HG02763 (cell line): ENCODE data around the gene HMGB1.
A peak's percentile ranks its signal among the peaks of the same experiment; 100 is the strongest.

Experiments used
- ATAC-seq: cut with Tn5 transposase; IDR thresholded peaks from one replicate; pipeline ENCODE4 v1.9.1; 2021; ENCODE audit warnings: mild to moderate bottlenecking, moderate library complexity; ENCODE audit not compliant: unreplicated experiment

The HMGB1 gene

DNA sequence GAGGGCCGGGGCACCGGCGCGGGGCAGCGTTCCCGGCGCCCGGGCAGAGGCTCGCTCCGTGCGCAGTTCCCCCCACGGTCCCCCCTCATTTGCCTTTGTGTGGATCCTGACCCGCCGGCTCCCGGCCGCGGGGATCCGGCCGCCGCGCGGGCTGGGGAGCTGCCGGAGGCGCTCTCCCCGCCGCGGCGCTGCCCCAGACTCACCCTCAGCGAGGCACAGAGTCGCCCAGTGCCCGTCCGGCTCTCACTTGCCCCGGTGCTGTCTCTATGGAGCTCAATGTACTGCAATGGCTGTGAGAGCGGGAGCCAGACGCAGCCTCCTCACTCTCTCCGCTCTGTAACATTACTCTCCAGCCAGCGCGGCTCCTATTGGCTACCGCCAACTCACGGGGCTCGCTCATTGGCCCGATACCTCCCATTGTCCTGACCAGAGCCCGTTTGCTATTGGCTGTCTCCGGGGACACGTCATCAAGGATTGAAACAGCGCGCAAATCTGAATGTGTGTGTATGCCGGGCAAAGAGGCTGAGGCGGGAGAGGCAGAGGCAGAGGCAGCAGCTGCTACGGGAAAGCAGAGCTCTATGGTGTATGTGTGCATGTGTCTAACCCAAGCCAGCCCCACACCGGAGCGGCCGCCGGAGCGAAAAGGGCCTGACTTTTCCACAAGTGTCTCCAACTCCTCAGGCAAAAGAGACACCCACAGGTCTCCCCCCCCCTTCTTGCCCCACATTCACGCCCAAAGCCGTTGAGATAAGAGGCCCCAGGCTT, at the start of gene HMGB1:
TSS of gene HMGB1 (minus strand) at position 344 of the 765 bp plus-strand sequence. CDS start 2,256 bp downstream, outside the sequence.
- peak; percentile 84 for ATAC-seq

DNA sequence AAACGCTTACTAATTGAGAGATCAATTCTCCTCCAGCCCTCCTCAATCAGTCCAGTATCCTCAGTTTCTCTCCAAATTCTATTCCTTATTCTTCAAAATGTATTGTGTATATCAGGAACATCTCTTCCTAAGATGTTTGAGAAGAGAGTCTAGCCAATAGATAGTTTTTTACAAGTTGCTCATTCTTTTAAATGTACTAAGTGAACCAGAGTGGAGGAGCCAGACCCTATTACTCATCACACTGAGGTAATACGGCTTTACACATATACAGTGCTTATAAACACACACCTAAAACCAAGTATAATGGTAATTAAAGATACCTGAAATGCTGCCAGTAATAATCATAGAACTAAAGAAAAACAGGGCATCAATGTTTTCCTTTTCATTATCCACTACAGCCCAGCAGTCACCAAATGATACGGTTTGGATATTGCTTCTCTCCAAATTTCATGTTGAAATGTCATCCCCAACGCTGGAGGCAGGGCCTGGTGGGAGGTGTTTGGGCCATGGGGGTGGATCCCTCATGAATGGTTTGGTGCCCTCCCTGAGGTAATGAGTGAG, 45.2 kb upstream of the HMGB1 start:
- ATAC-seq, result no peak

DNA sequence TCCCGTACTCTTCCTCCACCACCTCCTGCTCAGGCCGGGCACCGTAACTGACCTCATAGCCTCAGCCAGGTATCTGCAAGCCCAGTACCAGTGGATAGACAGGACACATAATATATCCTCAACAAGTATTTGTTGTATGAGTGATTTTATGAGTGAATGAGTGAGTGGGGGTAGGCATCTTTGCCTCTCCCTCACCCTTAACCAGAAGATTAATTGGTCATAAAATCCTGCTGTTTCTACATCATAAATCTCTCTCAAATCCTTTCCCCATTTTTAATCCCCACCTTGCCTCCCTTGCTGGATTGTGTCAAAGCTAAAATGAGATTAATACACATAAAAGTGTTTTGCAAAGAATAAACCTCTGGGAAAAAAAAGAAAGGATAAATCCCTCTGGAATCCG, 44.4 kb upstream of the HMGB1 start:
- no peak for ATAC-seq

DNA sequence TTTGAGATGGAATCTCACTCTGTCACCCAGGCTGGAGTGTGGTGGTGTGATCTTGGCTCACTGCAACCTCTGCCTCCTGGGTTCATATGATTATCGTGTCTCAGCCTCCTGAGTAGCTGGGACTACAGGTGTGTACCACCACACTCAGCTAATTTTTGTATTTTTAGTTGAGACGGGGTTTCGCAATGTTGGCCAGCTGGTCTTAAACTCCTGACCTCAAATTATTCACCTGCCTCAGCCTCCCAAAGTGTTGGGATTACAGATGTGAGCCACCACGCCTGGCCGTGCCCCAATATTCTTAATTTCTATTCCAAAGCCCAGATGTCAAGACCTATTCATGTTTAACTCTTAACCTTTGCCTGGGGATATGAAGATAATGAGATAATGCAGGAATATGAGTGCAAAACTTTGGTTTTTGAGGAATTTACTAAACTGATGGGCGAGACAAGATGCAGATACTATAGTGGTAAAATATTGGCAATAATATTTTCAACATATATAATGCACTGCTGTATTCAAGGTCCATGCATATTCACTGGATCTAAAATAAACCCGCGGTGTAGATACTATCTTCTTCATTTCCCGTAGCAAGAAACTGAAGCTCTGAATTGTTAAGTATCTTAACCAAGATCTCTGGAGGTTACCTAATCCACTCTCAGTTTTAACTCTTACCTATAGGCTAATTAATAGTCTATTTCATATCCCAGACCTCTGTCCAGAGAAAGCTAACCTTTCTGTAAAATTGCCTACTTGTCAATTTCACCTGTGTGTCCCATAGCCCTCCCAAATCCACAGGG, 43.7 kb upstream of the HMGB1 start:
- ATAC-seq, result no peak

DNA sequence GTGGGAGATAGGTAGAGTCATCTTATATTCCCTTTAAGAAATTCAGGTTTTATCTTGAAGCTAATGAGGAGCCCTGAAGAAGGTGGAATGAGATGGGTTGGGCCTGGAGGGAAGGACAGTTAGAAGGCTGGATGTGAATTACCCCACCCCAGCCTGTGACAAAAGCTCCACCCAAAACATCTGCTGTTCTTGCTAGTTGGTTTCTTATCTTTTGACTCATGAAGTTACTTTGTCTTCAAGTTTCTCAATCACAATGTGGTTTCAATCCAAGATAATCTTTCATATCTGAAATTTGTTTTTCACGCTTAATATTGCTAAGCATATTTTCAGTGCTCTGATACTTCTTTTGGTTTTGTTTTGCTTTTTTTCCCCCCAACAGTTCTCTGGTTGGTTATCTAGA, 38.3 kb upstream of the HMGB1 start:
- ATAC-seq, result peak; percentile 58

DNA sequence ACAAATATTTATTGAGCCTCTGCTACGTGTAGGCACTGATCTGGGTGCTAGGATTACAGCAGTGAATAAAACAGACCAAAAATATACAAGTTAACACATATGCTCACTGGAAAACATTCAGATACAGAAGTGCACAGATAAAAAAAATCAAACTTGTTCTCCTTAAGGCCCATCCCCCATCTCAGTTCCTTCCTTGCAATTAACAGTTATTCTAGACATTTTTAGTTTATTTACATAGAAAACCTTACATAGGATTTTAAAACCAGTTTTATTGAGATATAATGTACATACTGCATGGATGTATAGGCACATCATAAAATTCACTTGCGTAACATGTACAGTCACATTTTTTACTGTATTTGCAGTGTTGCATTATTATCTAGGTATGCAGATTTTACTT, 36.5 kb upstream of the HMGB1 start:
- ATAC-seq, result no peak

DNA sequence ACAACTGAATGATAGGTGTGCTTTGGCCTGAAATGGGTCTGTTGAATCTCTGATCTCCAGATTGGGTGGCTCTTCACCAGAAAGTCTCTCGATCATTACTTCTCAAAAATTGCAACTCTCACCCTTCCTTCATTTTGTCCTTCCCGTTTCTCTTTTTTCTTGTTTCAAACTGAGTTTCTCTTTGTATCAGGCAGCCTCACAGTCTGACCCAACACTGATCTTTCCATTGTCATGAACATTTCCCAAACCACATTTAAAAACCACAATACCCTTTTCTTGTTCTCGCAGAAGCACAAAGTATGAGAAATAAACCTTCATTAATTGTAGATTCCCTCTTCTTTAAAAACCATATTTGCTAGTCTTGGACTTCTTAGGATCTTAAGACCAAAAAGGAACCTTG, 33.6 kb upstream of the HMGB1 start:
- ATAC-seq, result no peak

DNA sequence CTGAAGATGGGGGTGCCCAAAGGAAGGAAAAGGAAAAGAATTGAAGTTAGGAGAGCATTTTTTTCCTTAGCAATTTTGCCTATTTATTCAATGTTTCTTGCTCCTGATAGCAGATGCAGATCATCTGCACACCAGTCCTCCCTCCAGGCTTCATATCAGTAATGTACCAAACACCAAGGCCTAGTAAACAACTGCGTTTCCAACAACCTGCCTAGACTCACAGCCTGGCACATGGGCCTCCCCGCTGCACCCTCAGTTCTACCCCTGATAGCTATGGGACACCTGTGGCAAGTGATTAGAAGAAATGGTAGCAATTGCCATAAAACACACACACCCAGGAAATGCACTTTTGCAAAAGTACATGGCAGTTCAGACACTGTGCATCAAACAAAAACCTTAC, 30.4 kb upstream of the HMGB1 start:
- no peak for ATAC-seq

DNA sequence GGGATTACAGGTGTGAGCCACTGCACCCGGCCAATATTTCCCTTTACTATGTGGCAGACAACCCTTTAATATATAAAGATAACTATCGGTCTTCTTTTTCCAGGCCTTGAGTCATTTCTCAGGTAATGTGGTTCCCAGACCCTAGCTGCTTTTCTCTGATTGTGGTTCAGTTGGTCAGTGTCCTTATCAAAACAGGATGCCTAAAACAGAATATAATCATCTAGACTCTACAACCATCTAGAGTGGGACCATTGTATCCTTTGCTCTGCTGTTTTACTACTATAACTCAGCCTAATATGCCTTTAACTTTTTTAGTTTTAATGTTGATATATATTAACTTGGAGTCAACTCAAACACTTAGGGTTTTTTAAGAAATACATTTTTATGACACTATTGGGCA, 30.0 kb upstream of the HMGB1 start:
- ATAC-seq, result no peak

DNA sequence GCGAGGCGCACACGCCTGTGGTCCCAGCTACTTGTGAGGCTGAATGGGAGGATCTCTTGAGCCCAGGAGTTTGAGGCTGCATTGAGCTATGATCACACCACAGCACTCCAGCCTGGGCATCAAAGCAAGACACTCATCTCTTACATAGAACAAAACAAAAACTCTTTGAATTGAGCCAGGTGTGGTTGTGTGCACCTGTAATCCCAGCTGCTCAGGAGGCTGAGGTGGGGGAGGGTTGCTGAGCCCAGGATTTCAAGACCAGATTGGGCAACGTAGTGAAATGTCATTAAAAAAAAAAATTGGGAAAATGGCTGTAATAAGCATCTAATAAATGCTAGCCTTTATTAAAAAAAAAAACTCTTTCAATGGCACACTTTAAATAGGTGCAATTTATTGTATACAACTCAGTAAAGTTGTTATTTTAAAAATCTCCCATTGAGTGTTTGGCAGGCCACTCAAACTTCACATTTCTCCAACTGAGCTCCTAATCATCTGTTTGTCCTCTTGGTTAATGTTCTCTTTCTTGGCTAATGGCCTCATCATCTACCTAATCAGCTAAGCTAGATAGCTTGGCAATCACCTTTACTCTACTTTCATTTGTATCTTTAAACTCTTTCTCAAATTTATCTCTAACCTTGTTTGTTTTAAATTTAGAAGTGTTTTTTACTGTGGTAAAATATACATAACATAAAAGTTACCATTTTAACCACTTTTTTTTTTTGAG, 28.1 kb upstream of the HMGB1 start:
- no peak for ATAC-seq

DNA sequence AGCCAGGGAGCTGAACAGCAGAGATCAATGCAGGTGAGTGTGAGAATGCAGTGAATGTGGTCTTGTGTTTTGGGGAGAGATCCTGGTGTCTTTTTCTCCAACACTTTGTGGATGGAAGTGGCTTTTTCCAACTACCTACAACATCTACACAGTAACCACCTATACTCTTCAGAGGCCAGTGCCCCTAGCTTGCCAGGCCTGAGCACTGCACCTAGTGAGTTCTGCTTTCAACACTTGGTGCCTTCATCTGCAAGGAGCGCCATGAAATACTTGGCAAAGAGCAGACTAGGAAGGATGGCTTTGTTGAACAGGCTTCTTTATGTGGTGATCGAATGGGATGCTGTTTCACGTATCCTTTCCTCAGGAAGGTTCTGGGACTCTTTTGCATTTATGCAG, 21.3 kb upstream of the HMGB1 start:
- no peak for ATAC-seq

DNA sequence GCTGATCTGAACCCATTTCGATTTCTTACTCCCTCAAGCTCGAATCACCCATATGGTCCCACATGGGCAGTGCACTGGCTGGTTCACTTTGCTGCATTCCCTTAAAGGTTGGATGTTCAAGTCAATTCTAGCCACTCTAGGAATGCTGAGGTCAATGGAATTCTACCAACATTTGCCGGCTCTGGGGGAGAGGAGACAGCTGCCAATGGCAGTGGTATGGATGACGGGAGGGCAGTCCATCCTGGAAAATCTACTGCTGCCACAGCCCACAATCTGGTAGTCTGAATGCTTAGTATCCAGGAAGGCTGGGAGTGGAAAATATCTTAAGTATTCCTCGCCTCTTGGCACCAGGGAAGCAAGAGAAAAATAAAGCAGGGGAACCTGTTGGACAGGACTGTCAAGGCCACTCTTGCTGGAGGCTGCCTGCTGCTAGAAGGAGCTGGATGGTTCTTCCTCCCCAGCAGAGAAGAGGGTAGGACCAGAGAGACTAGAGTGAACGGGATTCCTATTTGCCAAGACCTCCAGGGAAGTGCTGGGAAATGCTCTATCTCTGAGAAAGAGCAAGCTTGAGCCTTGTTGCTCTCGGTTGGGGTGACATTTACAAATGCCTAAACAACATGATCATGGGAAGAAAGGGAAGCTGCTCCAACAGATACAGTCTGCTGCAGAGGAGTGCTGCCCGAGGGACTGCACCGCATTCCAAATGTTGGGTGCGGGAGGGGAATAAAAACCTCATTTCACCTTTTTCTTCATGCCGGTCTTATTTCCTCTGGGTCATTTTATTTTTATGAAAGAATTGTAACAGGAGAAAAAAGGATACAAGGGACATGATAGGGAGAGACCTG, 20.7 kb upstream of the HMGB1 start:
- ATAC-seq, result no peak

DNA sequence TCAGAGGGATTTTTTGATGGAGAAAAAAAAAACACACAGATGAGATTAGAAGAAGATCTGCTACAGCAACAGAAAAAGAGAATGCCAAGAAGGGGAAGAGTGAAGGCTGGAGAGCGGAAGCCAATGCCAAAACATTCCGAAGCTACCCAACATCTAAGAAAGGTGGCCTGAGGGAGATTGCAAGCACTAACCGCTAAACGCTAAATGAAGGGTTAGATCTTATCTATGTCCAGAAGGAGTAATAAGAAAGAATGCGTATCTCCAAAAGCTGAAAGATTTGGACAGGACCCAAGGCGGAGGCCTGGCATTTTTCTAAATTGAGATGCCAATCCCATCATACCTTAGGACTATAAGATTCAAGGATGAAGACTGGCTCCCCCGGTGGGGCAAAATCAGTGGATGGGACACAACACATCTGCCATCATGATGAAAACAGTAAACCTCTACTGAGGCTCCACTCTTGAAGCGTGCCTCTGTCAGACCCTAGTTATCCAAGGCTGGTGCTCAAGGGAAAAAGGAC, 15.6 kb upstream of the HMGB1 start:
- no peak for ATAC-seq

DNA sequence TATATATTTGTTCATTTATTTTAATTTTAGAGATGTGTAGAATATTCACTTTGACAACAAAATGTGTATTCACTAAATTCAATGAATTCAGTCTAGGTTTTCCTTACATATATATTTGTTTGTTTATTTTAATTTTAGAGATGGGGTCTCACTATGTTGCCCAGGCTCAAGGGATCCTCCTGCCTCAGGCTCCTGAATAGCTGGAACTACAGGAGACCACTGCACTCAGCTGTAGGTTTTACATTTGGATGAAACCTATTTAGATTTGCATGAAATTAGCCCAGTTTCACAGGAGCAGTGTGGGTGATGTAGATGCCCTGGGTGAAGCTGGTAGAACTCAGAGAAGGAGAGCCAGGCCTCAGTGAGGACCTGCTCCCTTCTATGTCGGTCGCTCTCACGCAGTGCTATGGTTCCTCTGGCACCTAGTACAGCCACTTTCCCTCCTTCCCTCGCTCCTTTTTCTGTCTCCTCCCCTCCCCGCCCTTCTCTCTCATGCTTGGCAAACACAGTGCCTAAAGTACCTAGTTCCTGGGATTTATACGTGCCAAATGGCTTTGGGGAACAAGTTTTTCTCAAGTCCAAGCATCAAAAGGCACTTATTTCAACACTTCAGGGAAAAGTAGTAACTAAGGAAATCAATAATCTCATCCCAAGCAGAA, 14.7 kb upstream of the HMGB1 start:
- no peak for ATAC-seq

DNA sequence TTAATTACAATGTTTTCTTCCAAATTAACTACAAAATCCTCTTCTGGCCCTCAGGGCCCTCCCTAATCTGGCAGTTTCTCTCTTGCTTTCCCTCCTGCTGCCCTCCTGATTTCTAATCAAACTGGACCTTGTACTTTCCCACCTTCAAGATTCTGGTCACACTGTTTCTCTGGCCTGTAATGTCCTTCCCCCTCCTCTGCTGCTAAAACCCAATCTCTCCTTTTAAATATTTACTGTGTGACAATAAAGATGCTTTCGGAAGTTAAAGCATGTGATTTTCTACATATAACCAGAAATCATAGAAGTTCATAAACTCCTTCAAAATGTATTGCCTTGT, 14.1 kb upstream of the HMGB1 start:
- no peak for ATAC-seq

DNA sequence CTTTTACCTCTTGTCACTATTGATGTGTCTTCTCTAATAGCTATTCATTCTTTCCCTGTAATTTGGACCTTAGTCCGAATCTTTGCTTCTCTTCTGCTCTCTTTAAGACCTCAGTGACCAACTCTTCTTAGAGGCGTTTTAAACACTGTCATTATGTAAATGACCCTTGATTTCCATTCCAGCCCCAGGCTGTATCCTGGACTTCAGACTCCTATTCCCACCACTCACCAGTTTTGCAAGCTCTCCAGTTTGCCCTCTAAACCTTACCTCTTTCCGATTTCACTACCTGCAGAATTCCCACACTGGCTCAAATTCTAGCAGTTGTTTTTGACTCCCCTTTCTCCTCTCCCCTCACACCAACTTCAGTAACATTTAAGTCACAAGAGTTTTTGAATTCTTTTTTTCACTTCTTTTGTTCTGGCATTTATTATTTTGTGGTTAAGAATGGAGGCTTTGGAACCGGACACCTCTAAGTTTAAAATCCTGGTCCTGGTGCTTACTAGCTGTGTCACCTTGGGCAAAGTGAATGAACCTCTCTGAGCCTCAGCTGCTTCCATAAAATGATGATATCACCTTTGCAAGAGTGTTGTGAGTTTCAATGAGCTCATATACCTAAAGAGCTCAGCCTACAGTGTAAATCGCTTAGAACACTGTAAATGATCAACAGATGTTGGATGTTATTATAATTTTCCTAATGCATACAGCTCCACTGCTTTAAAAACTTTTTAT, 13.6 kb upstream of the HMGB1 start:
- no peak for ATAC-seq

DNA sequence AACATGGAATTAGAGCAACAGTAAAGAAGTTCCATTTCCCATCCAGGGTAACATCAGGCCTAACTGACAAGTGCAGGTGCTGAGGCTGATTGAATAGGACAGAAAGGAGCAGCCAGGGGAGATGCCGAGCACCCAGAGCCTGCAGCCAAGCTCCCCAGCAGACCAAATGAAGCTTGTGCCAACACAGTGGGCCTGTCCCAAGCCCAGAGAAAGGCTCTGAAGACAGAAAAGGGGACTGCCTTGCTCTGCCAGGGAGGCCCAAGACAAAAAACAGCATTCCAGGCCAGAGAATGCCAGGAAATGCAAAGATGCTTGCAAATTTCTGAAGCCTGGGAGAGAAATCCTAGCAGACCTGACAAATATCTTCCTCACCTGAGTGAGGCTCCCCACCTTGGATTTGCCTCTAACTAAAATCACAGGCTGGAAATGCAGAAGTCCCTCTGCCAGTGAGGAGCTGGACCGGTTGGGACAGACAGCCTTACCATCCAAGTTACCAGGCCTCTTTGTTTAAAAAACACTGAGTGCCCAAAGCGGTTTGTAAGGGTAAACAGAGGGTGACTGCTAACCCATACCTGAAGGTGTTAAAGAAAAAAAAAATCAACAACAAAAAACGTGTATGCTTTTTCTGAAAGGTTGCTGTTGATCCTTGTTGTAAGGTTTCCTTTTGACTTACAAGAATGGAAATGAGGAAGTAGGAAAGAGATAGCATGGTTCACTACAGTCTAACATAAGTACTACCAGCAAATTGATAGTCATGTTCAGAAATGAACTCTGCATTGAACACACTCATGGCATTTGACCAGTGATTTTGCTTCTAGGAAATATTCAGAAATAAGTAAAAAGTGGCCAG, 11.8 kb upstream of the HMGB1 start:
- ATAC-seq, result peak; percentile 79

DNA sequence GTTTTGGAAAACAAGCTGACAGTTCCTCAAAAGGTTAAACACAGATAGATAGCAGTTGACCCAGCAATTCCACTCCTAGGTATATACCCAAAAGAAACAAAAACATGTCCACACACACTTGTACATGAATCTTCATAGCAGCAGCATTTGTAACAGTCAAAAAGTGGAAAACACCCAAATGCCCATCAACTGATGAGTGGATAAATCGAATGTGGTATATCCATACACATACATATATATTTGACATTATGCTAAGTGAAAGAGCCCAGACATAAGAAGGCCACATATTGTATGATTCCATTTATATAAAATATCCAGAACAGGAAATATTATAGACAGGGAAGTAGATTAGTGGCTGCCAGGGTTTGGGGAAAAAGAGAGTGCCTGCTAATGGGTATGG, 7.9 kb upstream of the HMGB1 start:
- no peak for ATAC-seq
